Activated CD4-positive, alpha-beta T cell treated with anti-CD3 and anti-CD28 coated beads for 24 hours (primary cell): ENCODE data around the gene TMEM106B.
"Not testable (repeated sequence)": the region's sequence is repeated elsewhere in the genome, so short reads cannot be mapped to it uniquely, and the experiment has no call there.

Source experiments
- DNase-seq, 2 donors: peaks; one replicate each; pipeline ENCODE4 v3.0.0-alpha.2; 2020; ENCODE audit warnings: low read depth in 2 of 2

The TMEM106B gene

GRCh38 chr7:12211054-12211710, at the start of gene TMEM106B:
TMEM106B (plus strand) TSS chr7:12211294; CDS start chr7:12214811, 3,517 bp downstream.
- DNase-seq: peak; percentile 93 to 94

- no peak for DNase-seq
Observed at GRCh38 chr7:12162415-12163113, 48.5 kb upstream of the TMEM106B start.

DNA sequence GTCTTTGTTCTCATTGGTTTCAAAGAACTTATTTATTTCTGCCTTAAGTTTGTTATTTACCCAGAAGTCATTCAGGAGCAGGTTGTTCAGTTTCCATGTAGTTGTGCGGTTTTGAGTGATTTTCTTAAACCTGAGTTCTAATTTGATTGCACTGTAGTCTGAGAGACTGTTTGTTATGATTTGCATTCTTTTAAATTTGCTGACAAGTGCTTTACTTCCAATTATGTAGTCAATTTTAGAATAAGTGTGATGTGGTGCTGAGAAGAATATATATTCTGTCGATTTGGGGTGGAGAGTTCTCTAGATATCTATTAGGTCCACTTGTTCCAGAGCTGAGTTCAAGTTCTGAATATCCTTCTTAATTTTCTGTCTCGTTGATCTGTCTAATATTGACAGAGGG, 43.0 kb upstream of the TMEM106B start:
- DNase-seq: not testable (repeated sequence)

DNA sequence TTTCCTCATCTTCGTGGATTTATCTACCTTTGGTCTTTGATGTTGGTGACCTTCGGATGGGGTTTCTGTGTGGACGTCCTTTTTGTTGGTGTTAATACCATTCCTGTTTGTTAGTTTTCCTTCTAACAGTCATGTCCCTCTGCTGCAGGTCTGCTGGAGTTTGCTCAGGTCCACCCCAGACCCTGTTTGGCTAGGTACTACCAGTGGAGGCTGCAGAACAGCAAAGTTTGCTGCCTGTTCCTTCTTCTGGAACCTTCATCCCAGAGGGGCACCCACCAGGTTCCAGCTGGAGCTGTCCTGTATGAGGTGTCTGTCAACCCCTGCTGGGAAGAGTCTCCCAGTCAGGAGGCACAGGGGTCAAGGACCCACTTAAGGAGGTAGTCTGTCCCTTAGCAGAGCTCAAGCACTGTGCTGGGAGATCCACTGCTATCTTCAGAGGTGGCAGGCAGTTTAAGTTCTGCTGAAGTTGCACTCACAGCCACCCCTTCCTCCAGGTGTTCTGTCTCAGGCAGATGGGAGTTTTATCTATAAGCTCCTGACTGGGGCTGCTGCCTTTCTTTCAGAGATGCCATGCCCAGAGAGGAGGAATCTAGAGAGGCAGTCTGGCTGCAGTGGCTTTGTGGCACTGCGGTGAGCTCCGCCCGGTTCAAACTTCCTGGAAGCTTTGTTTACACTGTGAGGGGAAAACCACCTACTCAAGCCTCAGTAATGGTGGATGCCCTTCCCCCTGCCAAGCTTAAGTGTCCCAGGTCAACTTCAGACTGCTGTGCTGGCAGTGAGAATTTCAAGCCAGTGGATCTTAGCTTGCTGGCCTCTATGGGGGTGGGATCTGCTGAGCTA, 40.9 kb upstream of the TMEM106B start:
- peak in 1 of 2 donors; percentile 3 for DNase-seq

- no peak for DNase-seq
Observed at GRCh38 chr7:12173671-12174070, 37.4 kb upstream of the TMEM106B start.

GRCh38 chr7:12174931-12175330, 36.2 kb upstream of the TMEM106B start:
- DNase-seq: no peak

DNA sequence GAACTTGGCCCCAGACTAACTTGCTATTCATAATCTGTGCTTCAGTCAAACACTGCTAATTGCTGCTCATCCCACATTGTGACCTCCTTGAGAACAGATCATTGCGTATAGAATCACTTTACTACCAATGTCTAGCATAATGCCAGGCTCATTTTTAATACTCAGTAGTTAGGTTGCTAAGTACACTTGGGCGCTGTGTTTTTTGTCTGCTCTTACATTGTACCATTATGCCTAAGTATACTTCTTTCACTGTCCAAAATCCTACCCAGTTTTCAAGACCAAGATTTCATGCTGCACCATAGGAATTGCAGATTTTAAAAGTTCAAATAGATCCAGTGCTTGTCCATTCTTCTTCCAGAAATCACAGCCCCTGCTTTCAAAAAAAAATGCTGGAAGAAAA, 32.8 kb upstream of the TMEM106B start:
- DNase-seq: no peak

GRCh38 chr7:12194426-12194825, 16.7 kb upstream of the TMEM106B start:
- DNase-seq: no peak

DNA sequence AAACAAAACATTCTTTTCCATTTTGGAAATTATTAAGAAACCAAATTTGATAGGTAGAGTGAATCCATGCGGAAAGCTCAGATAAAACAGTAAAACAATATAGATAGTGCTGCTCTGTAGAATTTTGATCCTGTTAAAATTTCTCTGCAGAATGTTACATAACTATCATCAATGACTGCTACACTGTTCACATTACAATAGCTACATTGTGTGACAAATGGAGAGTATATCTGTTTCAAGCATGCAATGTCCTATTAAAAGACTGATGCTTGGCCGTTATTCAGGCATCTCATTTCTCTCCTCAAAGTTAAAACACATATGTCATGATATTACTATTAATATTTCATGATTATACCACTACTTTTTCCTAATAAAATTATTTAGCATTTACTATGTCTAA, 14.7 kb upstream of the TMEM106B start:
- no peak for DNase-seq

DNA sequence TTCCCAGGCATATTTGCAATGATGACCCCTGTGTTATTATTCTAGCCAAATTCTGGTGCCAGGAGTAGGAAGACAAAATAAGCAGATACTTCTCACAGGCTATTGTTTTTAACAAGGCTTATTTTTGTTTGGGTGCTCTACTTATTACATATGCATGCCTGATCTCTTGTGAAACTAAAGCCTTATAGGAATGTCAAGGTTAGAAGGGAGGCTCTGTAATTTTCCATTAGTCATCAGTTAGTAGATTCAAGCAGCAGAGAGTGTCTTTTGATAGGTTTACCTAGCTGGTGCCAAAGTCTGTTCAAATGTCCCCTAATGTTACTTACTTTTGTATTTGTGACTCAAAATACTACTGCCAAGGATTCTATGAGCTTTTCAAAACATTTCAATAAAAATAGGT, 11.7 kb upstream of the TMEM106B start:
- no peak for DNase-seq

- no peak for DNase-seq
Observed at GRCh38 chr7:12207046-12207445, 4.0 kb upstream of the TMEM106B start.

GRCh38 chr7:12209221-12209620, 1.9 kb upstream of the TMEM106B start:
- DNase-seq: no peak

GRCh38 chr7:12210179-12211053, 678 bp upstream of the TMEM106B start:
- DNase-seq: no peak

- no peak for DNase-seq
Observed at GRCh38 chr7:12211711-12212485, 804 bp downstream of the TMEM106B start.

GRCh38 chr7:12217311-12217710, 6.2 kb downstream of the TMEM106B start:
- DNase-seq: no peak

DNA sequence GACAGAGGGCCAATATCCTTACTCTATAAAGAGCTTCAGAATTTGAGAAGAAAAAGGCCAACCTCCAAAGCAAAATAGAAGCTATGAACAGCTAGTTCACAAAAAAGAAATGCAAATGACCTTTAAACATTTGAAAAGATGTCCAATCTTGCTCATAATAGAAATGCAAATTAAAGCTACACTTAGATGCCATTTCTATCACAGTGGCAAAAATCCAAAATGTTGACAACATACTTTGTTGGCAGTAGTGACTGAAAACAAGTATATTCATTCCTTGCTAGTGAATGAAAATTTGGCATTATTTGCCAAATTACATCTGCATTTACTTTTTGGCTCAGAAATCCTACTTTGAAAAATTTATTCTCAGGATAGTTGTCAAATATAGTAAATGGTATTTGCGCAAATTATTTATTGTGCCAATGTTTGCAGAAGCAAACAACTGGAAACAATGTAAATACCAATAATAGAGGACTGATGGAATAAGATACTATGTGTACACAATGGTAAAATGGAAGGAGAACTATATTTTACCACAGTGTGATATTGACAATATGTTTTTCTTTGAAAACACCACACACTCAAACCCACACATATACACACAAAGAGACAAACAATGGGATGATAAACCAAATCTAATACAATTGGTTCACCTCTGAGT, 9.4 kb downstream of the TMEM106B start:
- DNase-seq: no peak

DNA sequence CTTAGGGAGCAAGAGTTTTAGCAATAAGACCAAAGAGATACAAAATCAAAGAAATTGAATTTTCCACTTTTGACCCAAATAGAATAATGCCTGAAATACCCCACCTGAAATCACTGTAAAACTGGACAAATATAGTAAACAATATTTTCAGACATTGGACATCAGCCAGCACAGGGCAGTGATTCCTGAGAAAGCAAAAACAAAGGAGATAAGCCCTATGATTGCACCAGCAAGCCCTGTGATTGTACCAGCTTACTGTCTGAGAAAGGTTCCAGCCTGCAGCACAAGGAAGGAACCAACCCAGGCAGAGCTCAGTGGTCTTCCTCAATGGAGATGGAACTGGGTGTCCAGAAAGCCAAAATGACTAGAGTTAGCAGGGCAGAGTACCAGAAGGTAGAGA, 10.3 kb downstream of the TMEM106B start:
- no peak for DNase-seq

DNA sequence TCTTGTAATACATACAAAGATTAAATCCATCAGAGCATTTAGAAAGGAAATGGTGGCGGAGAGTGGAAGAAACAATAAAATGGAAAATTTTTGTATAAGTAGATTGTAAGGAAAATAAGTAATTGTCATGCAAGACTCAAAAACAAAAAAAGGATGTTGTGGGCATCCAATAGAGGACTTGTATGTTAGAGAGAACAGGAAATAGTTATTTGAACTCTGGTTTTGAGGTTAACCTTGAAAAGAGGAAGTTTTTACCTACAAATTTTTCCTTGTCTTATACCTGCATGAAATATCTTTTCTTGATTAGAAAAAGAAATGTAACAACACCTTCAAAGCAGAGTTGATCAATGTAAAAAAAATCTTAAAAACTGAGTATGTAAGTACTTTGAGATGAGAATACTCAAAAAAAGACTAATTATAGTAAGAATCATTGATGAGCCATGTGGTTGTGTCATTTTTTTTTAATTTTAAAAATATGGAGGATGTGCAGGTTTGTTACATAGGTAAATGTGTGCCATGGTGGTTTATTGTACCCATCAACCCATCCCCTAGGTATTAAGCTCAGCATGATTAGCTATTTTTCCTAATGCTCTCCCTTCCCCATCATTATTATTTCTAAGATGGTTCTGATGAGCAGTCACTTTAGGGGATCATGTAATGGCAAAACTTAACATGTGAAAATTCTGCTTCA, 11.9 kb downstream of the TMEM106B start:
- no peak for DNase-seq

GRCh38 chr7:12225017-12225416, 13.9 kb downstream of the TMEM106B start:
- DNase-seq: not testable (repeated sequence)

DNA sequence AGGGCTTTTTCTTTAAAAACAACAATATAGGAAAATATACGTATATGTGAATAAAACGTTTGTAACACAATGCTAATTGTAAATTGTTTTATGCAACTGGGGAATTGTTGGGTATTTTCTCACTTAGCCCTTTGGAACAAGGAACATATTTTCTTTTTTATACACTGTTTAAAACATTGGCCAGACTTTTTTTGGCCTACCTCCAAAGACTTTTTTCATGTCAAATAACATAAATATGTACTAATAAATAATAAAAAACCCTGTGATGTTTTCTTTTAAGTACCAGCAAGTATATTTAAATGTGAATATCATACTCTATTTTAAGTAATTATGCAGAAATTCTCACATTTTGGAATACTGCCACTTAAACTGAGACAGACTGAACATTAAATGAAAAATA, 15.7 kb downstream of the TMEM106B start:
- no peak for DNase-seq
